ENCODE results near the gene CAPN2.

DNA sequence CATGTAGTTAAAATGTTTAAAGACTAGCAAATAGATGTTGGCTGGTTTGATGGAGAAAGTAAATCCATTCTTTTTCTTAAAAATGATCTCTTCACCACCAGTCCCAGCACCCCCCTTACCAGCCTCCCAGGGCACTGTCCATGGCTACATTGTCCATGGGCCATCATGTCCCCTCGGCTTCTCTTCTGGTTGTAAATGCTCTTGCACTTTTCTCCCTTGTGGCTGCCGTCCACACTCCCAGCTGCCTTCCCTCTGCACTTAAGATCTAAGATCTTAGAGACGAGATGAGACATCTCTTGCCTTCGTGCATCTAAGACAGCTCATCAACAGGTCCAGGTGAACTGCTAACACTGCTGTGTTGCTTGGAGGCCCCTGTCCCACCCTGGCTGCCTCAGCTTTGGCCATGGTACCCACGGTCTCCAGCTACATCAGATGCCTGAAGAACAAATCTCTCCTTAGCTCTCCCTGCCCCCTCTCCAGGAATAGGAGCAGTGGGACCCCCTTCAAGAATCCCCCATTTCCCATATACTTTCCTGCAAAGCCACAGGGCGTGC, 11.1 kb downstream of the CAPN2 start:
- TF ChIP-seq ZNF776 (tag by site-specific recombination; IDR thresholded peaks at IDR 0.05; ENCODE audit: borderline replicate concordance) (no peak), ZNF146 (tag by site-specific recombination; IDR thresholded peaks at IDR 0.05) (no peak), YY1 (tag by site-specific recombination; IDR thresholded peaks at IDR 0.05) (no peak), ZNF629 (tag by site-specific recombination; IDR thresholded peaks at IDR 0.05) (no peak), SETDB1 (IDR thresholded peaks at IDR 0.05; ENCODE audit: insufficient read length, low read length) (no peak), ZSCAN5A (tag by site-specific recombination; IDR thresholded peaks at IDR 0.05) (no peak)
- TF ChIP-seq, protein P1, sequence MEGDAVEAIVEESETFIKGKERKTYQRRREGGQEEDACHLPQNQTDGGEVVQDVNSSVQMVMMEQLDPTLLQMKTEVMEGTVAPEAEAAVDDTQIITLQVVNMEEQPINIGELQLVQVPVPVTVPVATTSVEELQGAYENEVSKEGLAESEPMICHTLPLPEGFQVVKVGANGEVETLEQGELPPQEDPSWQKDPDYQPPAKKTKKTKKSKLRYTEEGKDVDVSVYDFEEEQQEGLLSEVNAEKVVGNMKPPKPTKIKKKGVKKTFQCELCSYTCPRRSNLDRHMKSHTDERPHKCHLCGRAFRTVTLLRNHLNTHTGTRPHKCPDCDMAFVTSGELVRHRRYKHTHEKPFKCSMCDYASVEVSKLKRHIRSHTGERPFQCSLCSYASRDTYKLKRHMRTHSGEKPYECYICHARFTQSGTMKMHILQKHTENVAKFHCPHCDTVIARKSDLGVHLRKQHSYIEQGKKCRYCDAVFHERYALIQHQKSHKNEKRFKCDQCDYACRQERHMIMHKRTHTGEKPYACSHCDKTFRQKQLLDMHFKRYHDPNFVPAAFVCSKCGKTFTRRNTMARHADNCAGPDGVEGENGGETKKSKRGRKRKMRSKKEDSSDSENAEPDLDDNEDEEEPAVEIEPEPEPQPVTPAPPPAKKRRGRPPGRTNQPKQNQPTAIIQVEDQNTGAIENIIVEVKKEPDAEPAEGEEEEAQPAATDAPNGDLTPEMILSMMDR (tag by site-specific recombination; IDR thresholded peaks at IDR 0.05), result no peak

Data from HEK293 (cell line).